LNCaP clone FGC (cell line): ENCODE data around the gene RIMS1.

Experiments
- DNase-seq: peaks from one replicate; pipeline ENCODE4 v3.0.0-alpha.2; 2011; ENCODE audit warnings: low read depth
- H3K4me3 ChIP-seq: 2 replicates; pipeline ENCODE4 v1.5.1; 2011; ENCODE audit warnings: mild to moderate bottlenecking, low read depth, low read length, control low read depth
- TF ChIP-seq, protein P1 (sequence below): IDR thresholded peaks from 2 replicates; pipeline ENCODE4 v1.5.1; 2012; ENCODE audit warnings: mild to moderate bottlenecking; ENCODE audit not compliant: control insufficient read depth, insufficient read depth; ENCODE audit errors: extremely low read depth

Gene RIMS1

GRCh38 chr6:72271531-72271930, 385.2 kb downstream of the RIMS1 start:
- DNase-seq = peak; percentile 63

DNA sequence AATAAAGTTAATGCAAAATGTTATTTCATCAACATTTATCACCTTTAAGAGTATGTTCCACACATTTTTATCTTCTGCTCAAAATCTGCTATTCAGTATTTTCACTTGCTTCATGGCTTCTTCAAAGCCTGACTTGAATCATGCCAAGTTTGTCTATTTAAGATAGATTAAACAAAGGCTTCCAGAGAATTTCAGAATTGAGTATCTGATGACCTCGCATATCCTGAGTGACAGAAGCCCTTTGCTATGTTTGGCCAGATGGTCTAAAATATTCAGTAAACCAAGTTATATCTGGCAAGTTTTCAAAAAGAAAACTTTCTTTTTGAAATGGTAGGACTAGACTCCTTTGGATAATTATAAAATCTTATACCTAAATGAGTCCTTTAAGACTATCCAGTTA, 386.6 kb downstream of the RIMS1 start:
- DNase-seq = no peak
- no peak overlapping the region for H3K4me3 ChIP-seq
- TF ChIP-seq, protein P1, sequence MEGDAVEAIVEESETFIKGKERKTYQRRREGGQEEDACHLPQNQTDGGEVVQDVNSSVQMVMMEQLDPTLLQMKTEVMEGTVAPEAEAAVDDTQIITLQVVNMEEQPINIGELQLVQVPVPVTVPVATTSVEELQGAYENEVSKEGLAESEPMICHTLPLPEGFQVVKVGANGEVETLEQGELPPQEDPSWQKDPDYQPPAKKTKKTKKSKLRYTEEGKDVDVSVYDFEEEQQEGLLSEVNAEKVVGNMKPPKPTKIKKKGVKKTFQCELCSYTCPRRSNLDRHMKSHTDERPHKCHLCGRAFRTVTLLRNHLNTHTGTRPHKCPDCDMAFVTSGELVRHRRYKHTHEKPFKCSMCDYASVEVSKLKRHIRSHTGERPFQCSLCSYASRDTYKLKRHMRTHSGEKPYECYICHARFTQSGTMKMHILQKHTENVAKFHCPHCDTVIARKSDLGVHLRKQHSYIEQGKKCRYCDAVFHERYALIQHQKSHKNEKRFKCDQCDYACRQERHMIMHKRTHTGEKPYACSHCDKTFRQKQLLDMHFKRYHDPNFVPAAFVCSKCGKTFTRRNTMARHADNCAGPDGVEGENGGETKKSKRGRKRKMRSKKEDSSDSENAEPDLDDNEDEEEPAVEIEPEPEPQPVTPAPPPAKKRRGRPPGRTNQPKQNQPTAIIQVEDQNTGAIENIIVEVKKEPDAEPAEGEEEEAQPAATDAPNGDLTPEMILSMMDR = no peak

More at GRCh38 chr6:72271531-72271930, 385.2 kb downstream of the RIMS1 start:
- TF ChIP-seq, protein P1 = no peak
- H3K4me3 ChIP-seq = no peak overlapping the region

GRCh38 chr6:72275888-72276287, 389.5 kb downstream of the RIMS1 start:
- TF ChIP-seq, protein P1 = no peak
- no peak overlapping the region for H3K4me3 ChIP-seq
- no peak for DNase-seq

GRCh38 chr6:72282201-72282600, 395.9 kb downstream of the RIMS1 start:
- no peak for DNase-seq
- TF ChIP-seq, protein P1 = no peak
- no peak overlapping the region for H3K4me3 ChIP-seq

GRCh38 chr6:72283571-72283970, 397.2 kb downstream of the RIMS1 start:
- DNase-seq = no peak

DNA sequence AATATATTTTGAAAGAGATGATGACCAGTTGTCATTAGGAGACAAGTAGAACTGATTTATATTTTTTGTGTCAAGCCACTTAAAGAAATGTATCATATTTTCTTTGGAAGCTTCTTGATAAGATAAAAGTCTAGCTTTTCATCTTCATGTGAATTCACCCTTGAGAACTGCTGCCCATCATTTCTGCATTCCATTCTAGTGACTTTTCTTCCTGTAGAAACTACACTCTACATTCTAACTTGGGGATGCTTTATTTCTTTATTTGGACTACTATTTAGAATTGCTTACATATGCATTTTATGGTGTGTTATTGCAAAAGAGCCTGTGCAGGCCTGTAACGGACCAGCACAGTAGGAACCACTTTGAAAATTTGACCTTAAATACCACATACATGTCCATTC, 400.6 kb downstream of the RIMS1 start:
- no peak overlapping the region for H3K4me3 ChIP-seq
- DNase-seq = no peak
- TF ChIP-seq, protein P1 = no peak

More at GRCh38 chr6:72283571-72283970, 397.2 kb downstream of the RIMS1 start:
- H3K4me3 ChIP-seq = no peak overlapping the region
- TF ChIP-seq, protein P1 = no peak

DNA sequence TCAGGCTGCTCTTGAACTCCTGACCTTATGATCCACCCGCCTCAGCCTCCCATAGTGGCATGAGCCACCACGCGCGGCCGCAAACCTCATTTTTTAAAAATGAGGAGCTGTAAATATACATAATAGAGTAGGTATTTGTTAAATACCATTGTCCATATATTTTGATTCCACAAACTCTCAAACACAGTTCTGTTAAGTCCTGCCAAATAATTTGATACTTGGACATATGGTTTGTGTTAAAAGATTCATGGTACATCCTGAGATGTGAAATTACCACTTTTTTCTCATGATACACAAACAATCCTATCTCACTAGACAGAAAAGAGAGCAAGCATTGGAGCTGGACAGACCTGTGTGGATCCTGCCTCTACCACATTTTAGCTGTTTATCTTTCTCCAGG, 401.5 kb downstream of the RIMS1 start:
- no peak for DNase-seq
- TF ChIP-seq, protein P1 = no peak
- H3K4me3 ChIP-seq = no peak overlapping the region
